GM10847 (cell line): Measurements from ENCODE around the gene FBXO8.

Source experiments
- POLR2A ChIP-seq: IDR thresholded peaks from 2 replicates; pipeline ENCODE4 v1.6.1; 2011; ENCODE audit not compliant: insufficient read length; ENCODE audit errors: extremely low read depth

FBXO8 gene

GRCh38 chr4:174283507-174284471 lies at the start of gene FBXO8, which contains the start of gene CEP44:
Gene FBXO8, minus strand, starts transcription at chr4:174283667. Its CDS starts 20,575 bp downstream, at chr4:174263092.
Gene CEP44, plus strand, starts transcription at chr4:174283911. Its CDS starts 15,211 bp downstream, at chr4:174299122.
- peak; percentile 26 for TF ChIP-seq POLR2A

- TF ChIP-seq POLR2A = no peak
Observed at GRCh38 chr4:174332741-174333493, 49.5 kb upstream of the FBXO8 start.

GRCh38 chr4:174324725-174325124 lies 41.3 kb upstream of the FBXO8 start:
- TF ChIP-seq POLR2A = no peak

GRCh38 chr4:174324236-174324635 lies 40.8 kb upstream of the FBXO8 start:
- TF ChIP-seq POLR2A = no peak

- TF ChIP-seq POLR2A = no peak
Observed at GRCh38 chr4:174320494-174321199, 37.2 kb upstream of the FBXO8 start.

GRCh38 chr4:174318829-174319764 lies 35.6 kb upstream of the FBXO8 start:
- no peak for TF ChIP-seq POLR2A

- no peak for TF ChIP-seq POLR2A
Observed at GRCh38 chr4:174317531-174317930, 34.1 kb upstream of the FBXO8 start.

GRCh38 chr4:174316954-174317353 lies 33.5 kb upstream of the FBXO8 start:
- TF ChIP-seq POLR2A = no peak

- TF ChIP-seq POLR2A = no peak
Observed at GRCh38 chr4:174316546-174316945, 33.1 kb upstream of the FBXO8 start.

- TF ChIP-seq POLR2A = no peak
Observed at GRCh38 chr4:174314770-174315169, 31.3 kb upstream of the FBXO8 start.

GRCh38 chr4:174314274-174314673 lies 30.8 kb upstream of the FBXO8 start:
- TF ChIP-seq POLR2A = no peak

GRCh38 chr4:174312993-174313392 lies 29.5 kb upstream of the FBXO8 start:
- TF ChIP-seq POLR2A = no peak

GRCh38 chr4:174307694-174308093 lies 24.2 kb upstream of the FBXO8 start:
- TF ChIP-seq POLR2A = no peak

GRCh38 chr4:174305961-174306360 lies 22.5 kb upstream of the FBXO8 start:
- TF ChIP-seq POLR2A = no peak
